Mucosa of descending colon (tissue), 3 donors: ENCODE results near the gene BEST3. TPM values are rescaled to one million over a fixed set of nuclear protein-coding genes. Genes with fewer than 3 reads are reported as not detected.
"Not testable (repeated sequence)": the region's sequence is repeated elsewhere in the genome, so short reads cannot be mapped to it uniquely, and the experiment has no call there.

Source experiments
- ATAC-seq: fragments of 200-7000 bp; cut with Tn5 transposase; one replicate; pipeline ENCODE4 v1.9.1; 2020; ENCODE audit warnings: mild to moderate bottlenecking, moderate library complexity
- DNase-seq, 3 donors: peaks; one replicate each; pipeline ENCODE4 v3.0.0-alpha.2; 2020
- H3K36me3 ChIP-seq: fragments of 200-600 bp; one replicate; pipeline ENCODE4 v1.8.0; 2021; ENCODE audit warnings: low read depth, mild to moderate bottlenecking
- H3K4me1 ChIP-seq: fragments of 200-600 bp; one replicate; pipeline ENCODE4 v1.8.0; 2021; ENCODE audit warnings: low read depth, mild to moderate bottlenecking
- H3K4me3 ChIP-seq: fragments of 200-600 bp; one replicate; pipeline ENCODE4 v1.8.0; 2021; ENCODE audit warnings: mild to moderate bottlenecking
- H3K9me3 ChIP-seq: fragments of 200-600 bp; one replicate; pipeline ENCODE4 v1.8.0; 2021; ENCODE audit warnings: mild to moderate bottlenecking
- intact Hi-C, 2 donors: fragments of 100-400 bp; cut with DNase I in 1 of 2; cut with micrococcal nuclease in 1 of 2; formaldehyde crosslinking; loops; one replicate each; pipeline versions ENCODE4 v1.11.0 to v1.11.1; 2022; cut with DNase I, micrococcal nuclease
- total RNA-seq, 3 donors: library from RNA; stranded (reverse); fragmentation: NEBNext Ultra II Directional in 2 of 3; extraction: Animal tissue kit (Norgen Biotek cat#: 25700) in 2 of 3; gene quantifications; one replicate each; pipeline versions ENCODE4 v1.2.1 to v1.2.4, GENCODE V29; 2021 to 2023
- TF ChIP-seq, protein P1 (sequence below): fragments of 200-600 bp; IDR thresholded peaks from one replicate; pipeline ENCODE4 v1.8.0; 2022; ENCODE audit warnings: antibody characterized with exemption, mild to moderate bottlenecking
- donor health status: DM: no; HTN: no; CAD: no; lungs with moderate emphysema.
- donor health status: DM: no; HTN: no; CAD: no.
- donor health status: DM: no; HTN: yes; CAD: no.

Gene BEST3
- total RNA-seq, 3 donors from 2014 or later, result 0.09 to 0.27 TPM; not detected in 1

GRCh38 chr12:69676257-69677012 lies 22.7 kb downstream of the BEST3 start:
- ATAC-seq, result no peak
- H3K4me3 ChIP-seq, result no peak overlapping the region
- TF ChIP-seq, protein P1, sequence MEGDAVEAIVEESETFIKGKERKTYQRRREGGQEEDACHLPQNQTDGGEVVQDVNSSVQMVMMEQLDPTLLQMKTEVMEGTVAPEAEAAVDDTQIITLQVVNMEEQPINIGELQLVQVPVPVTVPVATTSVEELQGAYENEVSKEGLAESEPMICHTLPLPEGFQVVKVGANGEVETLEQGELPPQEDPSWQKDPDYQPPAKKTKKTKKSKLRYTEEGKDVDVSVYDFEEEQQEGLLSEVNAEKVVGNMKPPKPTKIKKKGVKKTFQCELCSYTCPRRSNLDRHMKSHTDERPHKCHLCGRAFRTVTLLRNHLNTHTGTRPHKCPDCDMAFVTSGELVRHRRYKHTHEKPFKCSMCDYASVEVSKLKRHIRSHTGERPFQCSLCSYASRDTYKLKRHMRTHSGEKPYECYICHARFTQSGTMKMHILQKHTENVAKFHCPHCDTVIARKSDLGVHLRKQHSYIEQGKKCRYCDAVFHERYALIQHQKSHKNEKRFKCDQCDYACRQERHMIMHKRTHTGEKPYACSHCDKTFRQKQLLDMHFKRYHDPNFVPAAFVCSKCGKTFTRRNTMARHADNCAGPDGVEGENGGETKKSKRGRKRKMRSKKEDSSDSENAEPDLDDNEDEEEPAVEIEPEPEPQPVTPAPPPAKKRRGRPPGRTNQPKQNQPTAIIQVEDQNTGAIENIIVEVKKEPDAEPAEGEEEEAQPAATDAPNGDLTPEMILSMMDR, result no peak

GRCh38 chr12:69672195-69672594 lies 26.9 kb downstream of the BEST3 start:
- no peak for ATAC-seq
- no peak overlapping the region for H3K4me3 ChIP-seq
- intact Hi-C loops, result no loop called here
- no peak for DNase-seq
- H3K4me1 ChIP-seq, result no peaks in the 10 kb centered on the region
- H3K36me3 ChIP-seq, result no peaks in the 10 kb centered on the region
- TF ChIP-seq, protein P1, result no peak
- H3K9me3 ChIP-seq, result no peaks in the 10 kb centered on the region

More at GRCh38 chr12:69676257-69677012, 22.7 kb downstream of the BEST3 start:
- no peaks in the 10 kb centered on the region for H3K9me3 ChIP-seq
- no peak for DNase-seq
- no peaks in the 10 kb centered on the region for H3K4me1 ChIP-seq
- H3K36me3 ChIP-seq, result no peaks in the 10 kb centered on the region
- intact Hi-C loops, result no loop called here

- Histone ChIP-seq H3K9me3 (no peaks in the 10 kb centered on the region), H3K4me1 (no peaks in the 10 kb centered on the region), H3K4me3 (no peak overlapping the region), H3K36me3 (no peaks in the 10 kb centered on the region)
- no peak for ATAC-seq
- no peak for DNase-seq
- intact Hi-C loops, result no loop called here
- TF ChIP-seq, protein P1, result no peak
Observed at GRCh38 chr12:69671597-69671996, 27.5 kb downstream of the BEST3 start.

DNA sequence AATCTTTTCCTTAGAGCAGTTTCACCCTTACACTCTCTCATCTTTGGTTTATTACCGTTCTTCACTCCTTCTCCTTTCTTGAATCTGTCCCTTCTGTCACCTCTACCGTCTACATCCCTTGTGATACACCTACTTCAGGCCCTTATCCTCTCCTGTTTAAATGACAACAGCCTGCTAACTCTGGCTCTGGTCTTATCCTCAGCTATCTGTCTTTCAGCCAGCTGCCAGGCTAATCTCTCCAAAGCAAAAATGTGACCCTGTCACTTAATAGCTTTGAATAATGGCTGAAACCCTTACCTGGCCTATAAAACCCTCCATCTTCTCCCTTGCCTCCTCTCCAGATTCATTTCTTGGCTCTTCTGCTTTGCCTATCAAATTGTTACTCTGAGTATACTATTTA lies 32.3 kb downstream of the BEST3 start:
- Histone ChIP-seq H3K9me3 (no peaks in the 10 kb centered on the region), H3K4me3 (no peak overlapping the region), H3K4me1 (no peaks in the 10 kb centered on the region), H3K36me3 (no peaks in the 10 kb centered on the region)
- no peak for ATAC-seq
- intact Hi-C loops, result no loop called here
- TF ChIP-seq, protein P1, result no peak
- no peak for DNase-seq

GRCh38 chr12:69664930-69665377 lies 34.1 kb downstream of the BEST3 start:
- H3K4me3 ChIP-seq, H3K36me3 ChIP-seq, DNase-seq, H3K9me3 ChIP-seq, ATAC-seq, intact Hi-C loops, H3K4me1 ChIP-seq: not testable (repeated sequence)

DNA sequence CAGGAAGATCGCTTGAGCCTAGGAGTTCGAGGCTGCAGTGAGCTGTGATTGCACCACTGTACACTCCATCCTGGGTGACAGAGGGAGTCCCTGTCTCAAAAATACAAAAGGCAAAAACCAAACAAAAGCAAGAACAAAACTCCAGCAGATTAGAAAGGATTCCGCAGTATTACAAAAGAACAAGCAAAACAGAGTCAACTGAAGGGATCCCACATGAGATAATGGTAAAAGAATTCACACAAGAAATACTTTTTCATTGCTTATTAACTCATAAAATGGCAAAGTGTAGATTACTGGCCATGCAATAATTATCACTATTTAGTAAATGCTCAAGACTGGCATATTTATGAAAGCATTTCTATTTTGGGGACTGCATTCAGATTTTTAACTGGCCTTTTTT lies 35.4 kb downstream of the BEST3 start:
- Histone ChIP-seq H3K9me3 (no peaks in the 10 kb centered on the region), H3K36me3 (no peaks in the 10 kb centered on the region), H3K4me3 (no peak overlapping the region), H3K4me1 (no peaks in the 10 kb centered on the region)
- no peak for DNase-seq
- TF ChIP-seq, protein P1, result no peak
- ATAC-seq, result no peak
- intact Hi-C loops, result no loop called here
